Lower leg skin (tissue), 3 donors: Measurements from ENCODE around the gene CCDC172.

ENCODE experiments used
- CTCF ChIP-seq, 3 donors: fragments of 450-650 bp; IDR thresholded peaks; one replicate each; pipeline ENCODE4 v1.5.1; 2016; ENCODE audit warnings: antibody characterized with exemption in 3 of 3, mild to moderate bottlenecking in 3 of 3, moderate library complexity in 2 of 3
- POLR2A ChIP-seq, 2 donors: fragments of 450-650 bp; IDR thresholded peaks; one replicate each; pipeline ENCODE4 v1.6.1; 2016 to 2017; ENCODE audit warnings: antibody characterized with exemption in 2 of 2, mild to moderate bottlenecking in 1 of 2, moderate library complexity in 1 of 2

- TF ChIP-seq CTCF (IDR thresholded peaks at IDR 0.05) (no peak), POLR2A (IDR thresholded peaks at IDR 0.05) (no peak)
Observed at GRCh38 chr10:116311016-116311415, 13.2 kb upstream of the CCDC172 start.
